ENCODE results near the gene MICAL2. TPM values are rescaled to one million over a fixed set of nuclear protein-coding genes. Genes with fewer than 3 reads are reported as not detected.

Gene MICAL2
- total RNA-seq, 4 donors from 2014 or later: 109 to 197 (median 183) TPM

DNA sequence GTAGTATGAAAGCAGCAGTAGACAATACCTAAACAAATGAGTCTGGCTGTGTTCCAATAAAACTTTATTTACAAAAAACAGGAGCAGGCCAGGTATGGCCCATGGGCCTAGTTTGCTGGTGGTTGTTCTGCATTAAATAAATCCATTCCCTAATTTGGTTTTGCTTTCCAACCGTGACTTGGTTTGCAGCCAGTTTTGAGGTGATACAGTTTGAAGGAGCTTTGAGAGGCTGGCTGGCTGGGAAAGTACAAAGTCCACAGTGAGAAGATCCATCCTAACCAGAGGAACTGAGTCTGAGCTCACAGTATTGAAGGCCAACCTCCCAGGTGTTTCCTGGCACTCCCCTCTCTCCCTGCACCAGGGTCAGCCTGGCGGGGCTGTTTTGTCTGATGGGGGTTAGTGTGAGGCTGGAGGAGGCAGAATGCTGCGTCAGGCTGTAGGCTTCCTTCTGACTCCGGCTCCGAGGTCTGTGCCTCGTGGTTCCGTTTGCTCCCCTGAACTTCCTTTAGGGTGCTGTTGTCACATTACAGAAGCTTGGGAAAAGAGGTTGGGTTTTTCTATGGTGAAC lies 129.5 kb downstream of the MICAL2 start:
- no peak for TF ChIP-seq POLR2A (IDR thresholded peaks at IDR 0.05)
- TF ChIP-seq, protein P1, sequence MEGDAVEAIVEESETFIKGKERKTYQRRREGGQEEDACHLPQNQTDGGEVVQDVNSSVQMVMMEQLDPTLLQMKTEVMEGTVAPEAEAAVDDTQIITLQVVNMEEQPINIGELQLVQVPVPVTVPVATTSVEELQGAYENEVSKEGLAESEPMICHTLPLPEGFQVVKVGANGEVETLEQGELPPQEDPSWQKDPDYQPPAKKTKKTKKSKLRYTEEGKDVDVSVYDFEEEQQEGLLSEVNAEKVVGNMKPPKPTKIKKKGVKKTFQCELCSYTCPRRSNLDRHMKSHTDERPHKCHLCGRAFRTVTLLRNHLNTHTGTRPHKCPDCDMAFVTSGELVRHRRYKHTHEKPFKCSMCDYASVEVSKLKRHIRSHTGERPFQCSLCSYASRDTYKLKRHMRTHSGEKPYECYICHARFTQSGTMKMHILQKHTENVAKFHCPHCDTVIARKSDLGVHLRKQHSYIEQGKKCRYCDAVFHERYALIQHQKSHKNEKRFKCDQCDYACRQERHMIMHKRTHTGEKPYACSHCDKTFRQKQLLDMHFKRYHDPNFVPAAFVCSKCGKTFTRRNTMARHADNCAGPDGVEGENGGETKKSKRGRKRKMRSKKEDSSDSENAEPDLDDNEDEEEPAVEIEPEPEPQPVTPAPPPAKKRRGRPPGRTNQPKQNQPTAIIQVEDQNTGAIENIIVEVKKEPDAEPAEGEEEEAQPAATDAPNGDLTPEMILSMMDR (IDR thresholded peaks at IDR 0.05): no peak
- peak overlapping the region in 1 of 4 donors; percentile 67 for H3K27ac ChIP-seq
- peak in 1 of 3 donors; percentile 57 for DNase-seq
- no peaks in the 10 kb centered on the region for H3K9me3 ChIP-seq
- peaks cover 0 to 20% (median 2%) of the 10 kb centered on the region in 4 donors for H3K4me1 ChIP-seq
- peaks cover 0 to 65% (median 0%) of the 10 kb centered on the region in 3 donors for H3K36me3 ChIP-seq
- no peaks in the 10 kb centered on the region for H3K27me3 ChIP-seq
- H3K4me3 ChIP-seq: no peak overlapping the region

DNA sequence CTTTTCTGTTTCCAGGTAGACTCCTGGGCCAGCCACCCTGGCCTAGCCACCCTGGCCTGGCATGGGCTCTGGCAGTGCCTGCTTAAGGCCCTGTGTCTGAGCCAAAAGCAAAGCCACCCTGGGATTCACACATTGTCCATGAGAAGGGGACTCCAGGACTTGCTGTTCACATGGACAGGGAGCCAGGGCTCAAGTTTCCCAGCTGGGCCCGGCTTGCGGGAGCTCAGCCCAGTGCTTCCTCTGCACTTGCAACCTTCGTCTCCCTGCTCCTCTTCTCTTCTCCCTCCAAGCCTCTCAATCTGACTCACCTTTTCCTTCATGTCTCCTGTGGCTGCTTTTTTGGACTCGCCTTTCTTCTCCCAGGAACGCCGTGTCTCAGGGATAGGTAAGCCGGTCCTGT lies 130.3 kb downstream of the MICAL2 start:
- DNase-seq: no peak
- H3K9me3 ChIP-seq: no peaks in the 10 kb centered on the region
- H3K27ac ChIP-seq: peak overlapping the region in 1 of 4 donors; percentile 13
- H3K36me3 ChIP-seq: peaks cover 0 to 72% (median 0%) of the 10 kb centered on the region in 3 donors
- H3K4me1 ChIP-seq: peaks cover 0 to 22% (median 2%) of the 10 kb centered on the region in 4 donors
- no peak overlapping the region for H3K4me3 ChIP-seq
- no peaks in the 10 kb centered on the region for H3K27me3 ChIP-seq
- TF ChIP-seq POLR2A (IDR thresholded peaks at IDR 0.05): no peak
- TF ChIP-seq, protein P1 (IDR thresholded peaks at IDR 0.05): no peak

DNA sequence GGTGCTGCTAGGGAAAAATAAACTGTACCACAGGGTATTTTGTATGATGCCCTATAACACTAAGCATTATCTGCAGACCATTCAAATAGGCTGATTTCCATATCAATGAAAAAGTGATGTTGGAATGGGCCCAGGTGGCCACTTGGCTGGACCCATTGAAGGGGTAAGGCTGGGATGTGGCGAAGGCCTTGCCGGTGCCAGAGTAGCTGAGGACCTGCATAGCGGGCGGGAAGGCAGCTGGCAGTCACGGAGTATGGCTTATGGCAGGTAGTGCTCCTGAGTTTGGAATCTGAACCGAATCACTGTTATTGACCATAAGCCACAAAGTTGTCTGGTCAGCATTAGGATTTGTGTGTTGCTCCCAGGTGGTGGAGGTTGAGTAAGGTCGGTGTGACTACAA lies 131.0 kb downstream of the MICAL2 start:
- peaks cover 0 to 22% (median 0%) of the 10 kb centered on the region in 4 donors for H3K4me1 ChIP-seq
- no peak overlapping the region for H3K27ac ChIP-seq
- TF ChIP-seq, protein P1 (IDR thresholded peaks at IDR 0.05): no peak
- H3K9me3 ChIP-seq: no peaks in the 10 kb centered on the region
- H3K27me3 ChIP-seq: no peaks in the 10 kb centered on the region
- peaks cover 0 to 79% (median 0%) of the 10 kb centered on the region in 3 donors for H3K36me3 ChIP-seq
- no peak for DNase-seq
- no peak overlapping the region for H3K4me3 ChIP-seq

DNA sequence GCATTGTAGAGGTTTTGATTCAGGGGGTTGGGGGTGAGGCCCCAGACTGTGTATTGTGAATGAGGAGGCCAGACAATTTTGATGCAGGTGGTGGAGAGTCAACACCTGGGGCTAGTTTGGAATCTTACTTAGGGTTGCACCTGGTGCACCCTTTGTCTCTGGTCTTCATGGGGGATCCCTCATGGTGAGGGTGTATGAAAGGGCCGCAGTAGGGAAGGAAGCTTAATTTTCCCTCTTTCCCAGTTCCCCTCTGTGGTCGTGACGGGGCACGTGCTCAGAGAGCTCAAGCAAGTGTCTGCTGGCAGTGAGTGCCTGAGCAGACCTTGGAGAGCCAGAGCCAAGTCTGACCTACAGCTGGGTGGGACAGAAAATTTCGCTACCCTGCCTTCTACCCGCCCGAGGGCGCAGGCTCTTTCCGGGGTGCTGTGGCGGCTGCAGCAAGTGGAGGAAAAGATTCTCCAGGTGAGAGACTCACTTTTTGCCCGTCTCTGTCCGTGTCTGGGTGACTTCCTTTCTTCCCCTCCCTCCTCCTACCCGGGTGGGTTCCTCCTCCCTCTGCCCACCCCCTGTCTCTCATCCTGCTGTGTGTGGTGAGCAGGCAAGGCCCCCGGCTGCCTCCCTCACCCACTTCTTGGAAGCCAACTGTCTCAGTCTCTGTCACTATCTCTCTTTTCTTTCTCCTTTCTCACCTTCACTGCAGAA lies 131.7 kb downstream of the MICAL2 start:
- Histone ChIP-seq H3K4me1 (peaks cover 0 to 24% (median 0%) of the 10 kb centered on the region in 4 donors), H3K4me3 (no peak overlapping the region), H3K36me3 (peaks cover 0 to 84% (median 0%) of the 10 kb centered on the region in 3 donors), H3K27ac (no peak overlapping the region), H3K27me3 (no peaks in the 10 kb centered on the region), H3K9me3 (no peaks in the 10 kb centered on the region)
- no peak for TF ChIP-seq POLR2A (IDR thresholded peaks at IDR 0.05)
- TF ChIP-seq, protein P1 (IDR thresholded peaks at IDR 0.05): no peak
- DNase-seq: no peak

DNA sequence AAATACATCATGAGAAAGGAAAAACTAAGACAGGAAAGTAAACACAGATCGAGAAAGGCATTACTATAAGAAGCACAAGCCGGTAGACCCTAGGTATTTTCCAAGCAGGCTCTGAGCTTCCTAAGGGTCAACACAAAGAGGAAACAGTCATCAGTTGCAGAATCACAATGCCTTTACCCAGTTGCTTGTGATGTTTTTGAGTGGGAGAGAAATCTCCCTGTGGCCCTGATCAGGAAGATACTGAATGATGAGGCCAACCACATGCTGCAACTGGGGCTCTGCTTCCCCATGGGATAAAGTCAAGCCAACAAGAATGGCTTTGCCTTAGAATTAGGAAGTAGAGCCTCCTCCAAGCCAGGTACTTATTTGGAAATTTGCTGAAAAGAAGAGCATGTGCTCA lies 132.6 kb downstream of the MICAL2 start:
- Histone ChIP-seq H3K4me1 (peaks cover 0 to 33% (median 0%) of the 10 kb centered on the region in 4 donors), H3K4me3 (no peak overlapping the region), H3K27ac (peak overlapping the region in 1 of 4 donors; percentile 8), H3K27me3 (no peaks in the 10 kb centered on the region), H3K9me3 (no peaks in the 10 kb centered on the region), H3K36me3 (peaks cover 0 to 76% (median 0%) of the 10 kb centered on the region in 3 donors)
- DNase-seq: no peak
- no peak for TF ChIP-seq POLR2A (IDR thresholded peaks at IDR 0.05)
- TF ChIP-seq, protein P1 (IDR thresholded peaks at IDR 0.05): no peak
